ENCODE measurements around the gene OR1E1.

- TF ChIP-seq CTCF (IDR thresholded peaks at IDR 0.05; ENCODE audit: low read length) = no peak
- no peak for TF ChIP-seq EZH2 (IDR thresholded peaks at IDR 0.05; ENCODE audit: borderline replicate concordance, low read length)
Observed at GRCh38 chr17:3385869-3386816, 12.1 kb downstream of the OR1E1 start, which contains the start of gene OR3A2.

Measured in OCI-LY1 (cell line).